CD4-positive, alpha-beta T cell treated with Interleukin-10 for 1 hour (primary cell): ENCODE results near the gene RAB3GAP1.
"Not testable (repeated sequence)": the region's sequence is repeated elsewhere in the genome, so short reads cannot be mapped to it uniquely, and the experiment has no call there.

Experiments
- DNase-seq: peaks from one replicate; pipeline ENCODE4 v3.0.0-alpha.2; 2020

RAB3GAP1 gene

DNA sequence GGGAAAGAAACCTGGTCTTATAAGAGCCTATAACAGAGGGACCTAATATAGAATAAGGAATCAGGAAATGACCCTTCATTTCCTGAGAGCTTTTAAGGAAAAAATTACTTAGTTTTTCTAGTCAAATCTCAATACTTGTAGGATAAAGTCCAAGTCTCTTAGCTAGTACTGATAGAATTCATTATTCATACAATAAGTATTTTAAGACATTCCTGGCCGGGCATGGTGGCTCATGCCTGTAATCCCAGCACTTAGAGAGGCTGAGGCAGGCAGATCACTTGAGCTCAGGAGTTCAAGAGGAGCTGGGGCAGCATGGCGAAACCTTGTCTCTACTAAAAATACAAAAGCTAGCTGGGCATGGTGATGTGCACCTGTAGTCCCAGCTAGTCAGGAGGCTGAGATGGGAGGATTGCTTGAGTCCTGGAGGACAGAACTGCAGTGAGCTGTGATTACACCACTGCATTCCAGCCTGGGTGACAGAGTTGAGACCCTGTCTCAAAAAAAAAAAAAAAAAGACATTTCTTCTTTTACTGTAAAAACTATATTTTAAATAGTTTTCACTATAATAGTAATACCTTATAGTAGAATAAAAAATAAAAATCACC is 3.2 kb downstream of the RAB3GAP1 start:
- no peak for DNase-seq

GRCh38 chr2:135056790-135057189 is 4.7 kb downstream of the RAB3GAP1 start:
- no peak for DNase-seq

DNA sequence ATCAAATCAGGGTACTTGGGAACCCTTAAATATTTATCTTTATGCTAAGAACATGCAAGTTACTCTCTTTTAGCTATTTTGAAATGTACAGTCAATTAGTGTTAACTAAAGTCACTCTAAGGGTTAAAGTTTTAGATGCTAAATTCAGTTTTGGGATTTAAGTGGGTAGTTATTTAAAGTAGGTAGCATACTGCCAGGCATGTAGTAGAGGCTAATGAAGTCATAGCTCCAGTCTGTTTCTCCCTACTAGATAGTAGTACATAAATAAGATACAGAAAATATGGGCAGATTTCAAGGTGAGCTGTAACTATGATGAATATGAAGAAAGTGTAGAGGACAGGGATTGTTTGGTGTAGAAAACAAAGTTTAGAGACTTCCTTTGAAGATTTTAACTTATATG is 7.5 kb downstream of the RAB3GAP1 start:
- DNase-seq = no peak

GRCh38 chr2:135063210-135063609 is 11.1 kb downstream of the RAB3GAP1 start:
- no peak for DNase-seq

DNA sequence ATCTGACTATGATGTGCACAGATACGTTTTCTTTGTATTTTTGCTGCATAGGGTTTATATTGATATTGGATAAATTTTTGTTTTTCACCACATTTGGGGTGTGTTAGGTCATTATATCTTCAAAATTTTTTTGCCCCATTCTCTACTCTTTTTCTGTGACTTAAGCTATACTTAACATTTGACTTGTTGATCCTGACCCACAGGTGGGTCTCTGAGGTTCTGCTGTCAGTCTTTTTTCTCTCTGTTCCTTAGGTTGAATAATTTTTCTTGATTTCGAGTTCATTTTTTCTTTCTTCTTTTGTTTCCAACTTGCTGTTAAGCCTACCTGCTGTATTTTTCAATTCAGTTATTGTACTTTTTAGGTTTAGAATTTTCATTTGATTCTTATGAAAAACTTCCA is 12.1 kb downstream of the RAB3GAP1 start:
- no peak for DNase-seq

DNA sequence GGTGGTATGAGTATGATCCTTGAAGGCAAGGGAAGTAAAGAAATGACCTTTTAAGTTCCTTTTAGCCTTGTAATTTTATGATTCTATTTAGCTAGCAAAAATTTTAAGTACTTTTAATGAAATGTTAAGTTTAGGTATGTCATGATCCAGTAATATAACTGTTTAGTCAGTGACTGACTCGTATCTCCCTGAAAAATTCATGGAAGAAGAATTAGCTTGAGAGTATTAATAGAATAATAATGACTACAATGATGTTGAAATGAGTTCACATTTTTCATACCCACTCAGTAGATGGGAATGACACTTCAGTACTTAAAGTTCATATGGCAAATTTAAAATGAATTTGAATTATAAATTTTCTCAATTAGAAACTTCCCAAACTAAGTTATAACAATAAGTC is 14.6 kb downstream of the RAB3GAP1 start:
- DNase-seq = no peak

DNA sequence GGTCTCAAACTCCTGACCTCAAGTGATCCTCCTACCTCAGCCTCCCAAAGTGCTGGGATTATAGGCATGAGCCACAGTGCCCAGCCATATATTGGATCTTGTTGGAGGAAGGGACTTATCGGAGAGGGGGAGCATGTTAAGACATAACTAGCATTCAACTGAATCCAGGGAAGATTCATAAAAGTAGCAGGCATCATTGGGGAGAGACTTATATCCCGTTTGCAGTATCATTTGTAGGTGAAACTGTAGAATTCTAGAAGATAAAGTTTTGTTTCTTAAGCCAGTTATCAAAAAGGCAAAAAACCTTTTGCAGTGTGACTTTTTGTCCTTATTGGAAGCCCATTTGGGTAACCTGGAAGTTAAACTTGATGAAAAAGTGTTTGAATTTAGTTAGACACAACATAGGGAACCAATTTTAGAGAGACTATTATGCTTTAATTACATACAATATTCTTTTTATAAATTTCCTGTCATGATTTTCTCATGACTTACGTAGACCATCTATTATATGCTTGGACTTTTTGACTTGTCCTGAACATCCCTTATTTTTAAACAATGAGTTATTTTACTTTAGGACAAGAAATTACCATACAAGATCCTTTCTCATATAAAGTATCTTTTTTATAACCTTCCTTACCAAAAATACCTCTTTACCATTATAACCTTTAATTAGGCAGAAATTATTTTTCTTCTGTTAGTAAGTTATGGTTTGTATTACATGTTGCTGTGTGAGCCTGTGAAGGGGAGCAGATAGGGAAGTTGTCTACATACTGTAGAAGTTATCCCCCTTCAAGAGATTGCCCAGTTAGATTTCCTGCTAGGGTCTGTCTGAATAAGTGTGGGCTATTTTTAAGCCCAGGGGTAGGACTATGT is 20.3 kb downstream of the RAB3GAP1 start:
- no peak for DNase-seq

- DNase-seq = no peak
These were observed 22.1 kb downstream of the RAB3GAP1 start for GRCh38 chr2:135074216-135074615.

- no peak for DNase-seq
These were observed 24.5 kb downstream of the RAB3GAP1 start for GRCh38 chr2:135076556-135076955.

DNA sequence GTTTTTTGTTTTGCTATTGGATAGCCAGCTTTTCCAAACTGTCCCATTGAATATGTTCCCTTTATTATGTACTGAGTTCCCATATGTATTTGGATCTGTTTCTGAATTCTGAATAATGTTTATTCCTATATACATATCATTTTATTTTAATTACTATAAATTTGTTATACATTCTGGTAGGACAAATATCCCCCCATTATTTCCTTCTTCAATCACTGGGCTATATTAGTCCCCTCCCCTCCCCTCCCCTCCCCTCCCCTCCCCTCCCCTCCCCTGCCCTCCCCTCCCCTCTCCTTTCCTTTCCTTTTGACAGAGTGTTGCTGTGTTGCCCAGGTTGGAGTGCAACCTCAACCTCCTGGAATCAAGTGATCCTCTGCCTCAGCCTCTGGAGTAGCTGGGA is 26.3 kb downstream of the RAB3GAP1 start:
- no peak for DNase-seq

DNA sequence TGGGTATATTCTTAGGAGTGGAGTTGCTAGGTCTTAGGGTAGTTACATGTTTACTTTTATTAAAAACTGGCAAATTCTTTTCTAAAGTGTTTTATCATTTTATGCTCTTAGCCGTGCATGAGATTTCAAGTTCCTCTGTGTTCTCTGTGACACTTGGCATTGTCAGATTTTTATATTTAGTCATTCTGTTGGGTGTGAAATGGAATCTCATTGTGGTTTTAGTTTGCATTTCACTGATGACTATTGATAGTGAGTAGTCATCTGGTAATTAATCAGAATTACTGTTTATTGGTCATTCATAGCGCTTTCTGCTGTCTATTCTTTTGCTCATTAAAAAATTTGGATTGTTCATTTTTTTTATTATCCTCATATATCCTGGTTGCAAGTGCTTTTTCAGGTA is 34.1 kb downstream of the RAB3GAP1 start:
- DNase-seq = no peak

DNA sequence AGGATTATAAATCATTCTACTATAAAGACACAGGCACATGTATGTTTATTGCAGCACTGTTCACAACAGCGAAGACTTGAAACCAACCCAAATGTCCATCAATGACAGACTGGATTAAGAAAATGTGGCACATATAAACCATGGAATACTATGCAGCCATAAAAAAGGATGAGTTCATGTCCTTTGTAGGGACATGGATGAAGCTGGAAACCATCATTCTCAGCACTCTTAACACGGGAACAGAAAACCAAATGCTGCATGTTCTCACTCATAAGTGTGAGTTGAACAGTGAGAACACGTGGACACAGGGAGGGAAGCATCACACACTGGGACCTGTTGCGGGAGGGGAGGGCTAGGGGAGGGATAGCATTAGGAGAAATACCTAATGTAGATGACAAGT is 37.5 kb downstream of the RAB3GAP1 start:
- DNase-seq = not testable (repeated sequence)

- no peak for DNase-seq
These were observed 39.6 kb downstream of the RAB3GAP1 start for GRCh38 chr2:135091681-135092080.

- no peak for DNase-seq
These were observed 41.1 kb downstream of the RAB3GAP1 start for GRCh38 chr2:135093193-135093592.

GRCh38 chr2:135093670-135094330 is 41.7 kb downstream of the RAB3GAP1 start:
- DNase-seq = no peak

- DNase-seq = no peak
These were observed 42.4 kb downstream of the RAB3GAP1 start for GRCh38 chr2:135094508-135094907.

GRCh38 chr2:135095591-135095990 is 43.5 kb downstream of the RAB3GAP1 start:
- DNase-seq = no peak

- DNase-seq = no peak
These were observed 44.8 kb downstream of the RAB3GAP1 start for GRCh38 chr2:135096665-135097446.

- DNase-seq = no peak
These were observed 45.6 kb downstream of the RAB3GAP1 start for GRCh38 chr2:135097532-135098231.

GRCh38 chr2:135099802-135100483 is 47.9 kb downstream of the RAB3GAP1 start:
- no peak for DNase-seq

DNA sequence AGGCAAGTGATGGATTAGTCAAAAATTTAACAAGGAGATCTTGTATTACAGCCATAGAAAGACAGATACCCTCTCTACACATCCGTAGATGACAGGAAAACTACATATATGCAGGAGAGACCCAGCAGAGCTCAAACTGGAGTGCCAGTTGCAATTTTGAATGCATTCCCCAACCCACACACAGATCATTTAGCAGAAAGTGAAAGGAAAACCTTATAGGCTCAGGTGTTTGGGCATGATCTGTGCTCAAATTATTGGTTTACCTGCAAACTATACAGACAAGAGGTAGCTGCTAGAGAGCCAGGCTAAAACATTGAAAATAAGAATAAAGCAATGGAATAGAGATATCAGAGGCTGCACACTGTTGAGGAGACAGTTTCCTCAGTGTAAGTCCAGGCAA is 51.8 kb downstream of the RAB3GAP1 start:
- DNase-seq = no peak
